HG03520 (cell line): ENCODE measurements around the gene KIF26B.

Experiments
- ATAC-seq: cut with Tn5 transposase; IDR thresholded peaks from one replicate; pipeline ENCODE4 v1.9.1; 2021; ENCODE audit warnings: mild to moderate bottlenecking, moderate library complexity; ENCODE audit not compliant: unreplicated experiment

The KIF26B gene

DNA sequence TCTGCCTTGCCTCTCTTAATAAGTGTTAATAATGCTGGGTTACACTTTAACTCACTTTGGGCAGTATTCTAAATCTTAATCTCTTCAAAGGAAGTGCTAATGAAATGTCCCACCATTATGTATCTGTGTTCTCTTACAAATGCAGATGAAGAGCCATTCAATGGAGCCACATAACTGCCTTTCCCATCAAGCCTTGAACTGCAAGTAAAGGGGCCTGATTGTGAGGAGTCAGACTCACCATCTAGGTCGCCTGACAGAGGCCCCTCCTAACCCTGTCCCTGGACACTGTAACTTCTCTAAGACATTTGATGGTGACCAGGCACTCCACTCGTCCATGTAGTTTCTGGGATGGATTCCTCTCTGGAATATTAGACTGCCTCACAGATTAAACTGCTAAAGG lies 329.4 kb downstream of the KIF26B start:
- ATAC-seq, result no peak

GRCh38 chr1:245485996-245486395 lies 331.2 kb downstream of the KIF26B start:
- no peak for ATAC-seq

GRCh38 chr1:245486775-245487470 lies 332.1 kb downstream of the KIF26B start:
- ATAC-seq, result no peak

GRCh38 chr1:245488346-245489129 lies 333.8 kb downstream of the KIF26B start:
- no peak for ATAC-seq

DNA sequence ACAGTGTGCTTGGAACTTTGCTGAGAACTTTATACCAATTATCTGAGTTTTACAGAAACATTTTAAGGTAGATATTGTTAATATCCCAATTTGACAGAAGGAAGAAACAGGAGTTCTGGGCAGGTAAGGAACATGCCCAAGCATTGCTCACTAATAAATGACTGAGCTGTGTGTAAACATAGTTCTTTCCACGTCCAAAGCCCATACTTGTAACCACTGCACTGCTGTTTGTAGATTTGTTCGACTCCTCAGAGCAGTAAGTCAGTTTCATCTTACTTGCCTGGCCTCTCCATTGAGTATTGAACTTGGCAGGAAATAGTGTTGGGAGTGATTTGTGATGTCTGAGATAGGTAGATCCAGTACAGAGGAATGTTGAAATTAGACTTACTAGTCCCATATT lies 335.1 kb downstream of the KIF26B start:
- ATAC-seq, result no peak

DNA sequence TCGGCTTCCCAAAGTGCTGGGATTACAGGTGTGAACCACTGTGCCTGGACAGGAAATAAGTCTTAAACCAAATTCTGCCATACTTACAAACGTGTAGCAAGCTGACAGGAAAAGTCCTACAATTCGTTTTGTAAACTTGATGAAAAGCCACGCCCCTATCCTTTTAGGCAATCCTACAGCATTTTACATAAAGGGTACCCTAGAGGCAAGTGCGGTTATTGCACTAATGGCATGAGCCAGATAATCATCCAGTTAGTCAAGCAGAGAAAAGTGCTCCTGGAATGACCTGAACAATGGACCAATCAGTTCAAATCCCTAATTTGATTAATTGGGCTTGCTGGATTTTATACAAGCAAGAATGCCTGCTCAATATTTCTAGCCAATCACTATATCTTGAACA lies 338.2 kb downstream of the KIF26B start:
- ATAC-seq, result no peak

DNA sequence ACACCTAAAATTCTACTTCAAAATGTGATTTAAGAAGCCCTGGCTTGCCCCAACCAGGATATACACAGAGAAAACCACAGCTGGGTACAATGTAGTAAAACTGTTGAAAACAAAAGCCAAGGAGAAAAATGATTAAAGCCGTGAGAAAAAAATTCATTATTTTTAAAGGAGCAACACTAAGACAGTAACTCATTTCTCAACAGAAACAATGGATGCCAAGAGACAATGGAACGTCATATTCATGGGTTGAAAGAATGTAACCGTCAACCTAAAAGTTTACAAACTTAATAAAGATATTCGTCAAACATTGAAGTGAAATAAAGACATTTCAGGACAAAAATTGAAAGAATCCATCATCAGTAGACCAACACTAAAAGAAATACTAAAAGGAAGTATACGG lies 340.9 kb downstream of the KIF26B start:
- no peak for ATAC-seq

DNA sequence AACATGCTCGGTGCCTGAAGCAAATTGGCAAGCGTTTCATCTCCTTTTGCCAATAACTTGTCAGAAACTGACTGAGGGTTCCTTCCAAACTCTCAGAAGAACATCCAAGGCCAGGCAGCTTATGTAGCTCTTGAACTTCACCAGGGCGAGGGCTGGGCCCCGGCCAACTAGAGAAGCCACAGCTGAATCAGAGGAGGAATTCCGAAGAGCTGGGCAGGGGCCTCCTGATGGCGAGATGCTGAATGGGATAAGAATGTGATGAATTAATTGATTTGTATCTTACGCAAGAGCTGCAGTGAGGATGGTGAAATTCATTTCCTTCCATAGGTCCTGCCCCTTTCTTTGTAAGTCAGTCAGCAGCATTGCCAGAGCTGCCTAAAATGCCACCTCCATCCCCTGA lies 345.8 kb downstream of the KIF26B start:
- no peak for ATAC-seq

- no peak for ATAC-seq
Measured at GRCh38 chr1:245501633-245502032, 346.8 kb downstream of the KIF26B start.

- ATAC-seq, result no peak
Measured at GRCh38 chr1:245503548-245503947, 348.8 kb downstream of the KIF26B start.

GRCh38 chr1:245510144-245510543 lies 355.4 kb downstream of the KIF26B start:
- ATAC-seq, result no peak

GRCh38 chr1:245512181-245512888 lies 357.6 kb downstream of the KIF26B start:
- ATAC-seq, result no peak

- ATAC-seq, result no peak
Measured at GRCh38 chr1:245512980-245513578, 358.3 kb downstream of the KIF26B start.

- ATAC-seq, result no peak
Measured at GRCh38 chr1:245516284-245516759, 361.5 kb downstream of the KIF26B start.

- no peak for ATAC-seq
Measured at GRCh38 chr1:245520611-245521010, 365.8 kb downstream of the KIF26B start.

- no peak for ATAC-seq
Measured at GRCh38 chr1:245526141-245526540, 371.4 kb downstream of the KIF26B start.

DNA sequence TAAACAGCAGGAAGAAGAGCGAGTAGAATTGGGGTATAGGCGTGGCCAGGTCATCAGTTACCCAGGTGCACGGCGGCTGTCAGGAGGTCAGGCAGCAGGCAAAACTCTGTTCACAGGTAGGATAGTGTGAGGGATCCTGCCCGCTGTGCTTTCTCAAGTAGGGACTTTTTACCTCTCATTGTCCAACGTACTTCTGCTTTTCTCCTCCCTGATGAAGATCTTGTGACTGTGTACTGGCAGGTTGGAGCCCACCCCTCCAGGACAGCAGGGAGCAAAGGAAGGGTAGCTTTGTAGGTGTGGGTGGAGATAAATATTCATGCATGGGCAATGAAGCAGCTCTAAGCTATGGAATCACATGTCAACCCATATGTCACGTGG lies 373.5 kb downstream of the KIF26B start:
- ATAC-seq, result no peak

DNA sequence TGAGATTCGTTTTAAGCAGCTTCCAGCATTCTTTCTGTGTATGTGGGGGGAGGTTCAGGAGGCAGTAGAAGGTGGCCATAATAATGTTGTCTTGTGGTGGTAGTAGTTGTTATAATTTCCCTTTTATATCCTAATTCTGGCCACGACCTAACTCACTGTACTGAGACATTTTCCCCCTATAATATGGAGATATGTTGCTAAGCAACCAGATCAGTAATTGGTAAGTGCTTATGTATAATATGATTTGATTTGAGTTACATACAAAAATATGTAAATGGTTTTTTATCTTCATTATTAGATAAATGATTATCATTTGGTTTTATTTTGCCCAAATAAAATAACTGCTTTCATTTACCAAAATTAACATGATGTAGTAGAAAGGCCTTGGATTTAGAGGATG lies 376.2 kb downstream of the KIF26B start:
- ATAC-seq, result no peak

GRCh38 chr1:245537992-245538391 lies 383.2 kb downstream of the KIF26B start:
- ATAC-seq, result no peak

DNA sequence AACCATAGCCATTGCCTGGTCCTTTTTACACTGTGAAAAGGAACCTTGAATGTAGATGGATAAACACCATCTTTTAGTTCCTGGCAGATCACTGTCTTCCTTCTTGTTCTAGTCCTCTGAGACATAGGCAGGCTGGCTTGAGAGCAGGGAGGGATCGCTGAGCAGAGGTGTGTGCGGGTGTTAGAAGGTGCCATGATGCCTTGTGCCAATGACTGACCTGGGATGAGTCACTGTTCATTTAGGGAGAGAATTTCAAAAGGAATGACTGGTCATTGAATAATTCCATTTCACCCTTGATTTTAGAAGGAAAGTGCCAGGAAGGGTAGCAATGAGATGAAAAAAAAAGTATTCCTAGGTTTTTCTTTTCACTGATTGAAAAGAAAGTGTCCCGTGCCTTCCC lies 383.9 kb downstream of the KIF26B start:
- ATAC-seq, result no peak

DNA sequence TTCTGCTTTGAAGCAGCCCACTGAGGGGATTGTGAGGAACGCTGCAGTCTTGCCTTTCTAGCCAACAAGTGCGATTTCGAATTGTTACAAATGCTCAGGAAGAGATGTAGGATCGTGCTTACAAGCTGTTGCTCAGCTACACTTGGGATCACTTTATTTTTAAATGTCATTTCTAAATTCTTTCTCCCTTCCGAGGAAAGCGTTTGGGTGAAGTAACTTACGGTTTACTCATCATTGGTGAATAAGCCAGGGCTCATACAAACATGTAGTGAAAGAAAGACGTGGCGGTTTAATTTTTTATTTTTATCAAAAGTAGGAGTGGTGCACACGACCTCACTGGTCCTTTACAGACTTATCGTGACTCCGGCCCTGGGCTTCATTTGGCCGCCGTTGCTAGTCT lies 386.6 kb downstream of the KIF26B start:
- ATAC-seq, result no peak
